ENCODE measurements around the gene AHNAK.
"Not testable (repeated sequence)": the region's sequence is repeated elsewhere in the genome, so short reads cannot be mapped to it uniquely, and the experiment has no call there.

Gene AHNAK

DNA sequence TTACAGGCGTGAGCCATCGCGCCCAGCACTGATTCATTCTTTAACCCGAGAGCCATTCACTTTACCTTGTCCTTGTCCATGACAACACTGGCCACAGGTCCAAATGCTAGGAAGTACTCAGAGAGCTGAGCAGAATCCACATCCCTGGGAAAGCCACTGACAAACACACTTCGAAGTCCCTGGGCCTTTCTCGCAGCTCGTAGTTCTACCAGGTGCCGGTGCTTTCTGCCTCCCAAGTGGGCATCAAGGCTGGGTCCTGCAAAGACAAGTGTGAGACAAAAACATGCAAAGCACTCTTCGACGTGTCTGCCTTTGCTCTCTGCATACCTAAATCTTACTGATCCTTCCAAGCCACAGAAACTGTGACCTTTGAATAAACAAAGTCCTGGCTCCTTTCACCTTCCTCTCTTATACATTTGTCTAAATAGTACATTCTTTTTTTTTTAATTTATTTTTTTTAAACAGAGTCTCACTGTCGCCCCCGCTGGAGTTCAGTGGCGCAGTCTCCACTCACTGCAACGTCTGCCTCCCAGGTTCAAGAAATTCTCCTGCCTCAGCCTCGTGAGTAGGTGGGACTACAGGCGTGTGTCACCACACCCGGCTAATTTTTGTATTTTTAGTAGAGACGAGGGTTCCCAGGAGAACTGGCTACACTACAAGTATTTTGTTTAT is 42.5 kb upstream of the AHNAK start:
- DNase-seq (ENCODE audit: low read depth), result no peak
- TF ChIP-seq, protein P1, sequence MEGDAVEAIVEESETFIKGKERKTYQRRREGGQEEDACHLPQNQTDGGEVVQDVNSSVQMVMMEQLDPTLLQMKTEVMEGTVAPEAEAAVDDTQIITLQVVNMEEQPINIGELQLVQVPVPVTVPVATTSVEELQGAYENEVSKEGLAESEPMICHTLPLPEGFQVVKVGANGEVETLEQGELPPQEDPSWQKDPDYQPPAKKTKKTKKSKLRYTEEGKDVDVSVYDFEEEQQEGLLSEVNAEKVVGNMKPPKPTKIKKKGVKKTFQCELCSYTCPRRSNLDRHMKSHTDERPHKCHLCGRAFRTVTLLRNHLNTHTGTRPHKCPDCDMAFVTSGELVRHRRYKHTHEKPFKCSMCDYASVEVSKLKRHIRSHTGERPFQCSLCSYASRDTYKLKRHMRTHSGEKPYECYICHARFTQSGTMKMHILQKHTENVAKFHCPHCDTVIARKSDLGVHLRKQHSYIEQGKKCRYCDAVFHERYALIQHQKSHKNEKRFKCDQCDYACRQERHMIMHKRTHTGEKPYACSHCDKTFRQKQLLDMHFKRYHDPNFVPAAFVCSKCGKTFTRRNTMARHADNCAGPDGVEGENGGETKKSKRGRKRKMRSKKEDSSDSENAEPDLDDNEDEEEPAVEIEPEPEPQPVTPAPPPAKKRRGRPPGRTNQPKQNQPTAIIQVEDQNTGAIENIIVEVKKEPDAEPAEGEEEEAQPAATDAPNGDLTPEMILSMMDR (IDR thresholded peaks at IDR 0.05; ENCODE audit: control insufficient read depth, extremely low read depth, insufficient read depth), result no peak

DNA sequence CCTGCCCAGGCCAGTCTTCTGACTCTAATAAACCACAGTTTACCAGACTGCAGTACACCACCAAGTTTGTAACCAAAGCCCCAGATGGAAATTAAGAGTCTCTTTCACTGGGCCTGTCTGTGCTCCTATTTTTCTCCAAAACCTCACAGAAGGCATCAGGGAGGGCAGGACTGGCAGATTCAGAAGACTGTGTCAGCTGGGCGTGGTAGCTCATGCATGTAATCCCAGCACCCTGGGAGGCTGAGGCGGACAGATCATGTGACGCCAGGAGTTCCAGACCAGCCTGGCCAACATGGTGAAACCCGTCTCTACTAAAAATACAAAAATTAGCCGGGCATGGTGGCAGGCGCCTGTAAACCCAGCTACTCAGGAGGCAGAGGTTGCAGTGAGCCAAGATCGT is 38.8 kb upstream of the AHNAK start:
- not testable (repeated sequence) for H3K4me3 ChIP-seq (ENCODE audit: low read depth, low read length); DNase-seq (ENCODE audit: low read depth)

More for the DNA sequence above, 42.5 kb upstream of the AHNAK start:
- no peak overlapping the region for H3K4me3 ChIP-seq (ENCODE audit: low read depth, low read length)

DNA sequence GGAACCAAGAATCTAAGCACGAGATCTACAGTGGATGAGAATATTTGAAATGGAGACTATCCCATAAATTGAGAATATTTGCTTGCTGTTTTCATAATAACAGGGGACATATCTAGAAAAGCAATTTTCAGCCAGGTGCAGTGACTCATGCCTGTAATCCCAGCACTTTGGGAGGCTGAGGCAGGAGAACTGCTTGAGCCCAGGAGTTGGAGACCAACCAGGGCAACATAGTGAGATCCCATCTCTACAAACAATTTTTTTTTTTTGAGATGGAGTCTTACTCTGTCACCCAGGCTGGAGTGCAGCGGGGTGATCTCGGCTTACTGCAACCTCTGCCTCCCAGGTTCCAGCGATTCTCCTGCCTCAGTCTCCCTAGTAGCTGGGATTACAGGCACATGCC is 35.1 kb upstream of the AHNAK start:
- H3K4me3 ChIP-seq (ENCODE audit: low read depth, low read length); DNase-seq (ENCODE audit: low read depth): not testable (repeated sequence)

DNA sequence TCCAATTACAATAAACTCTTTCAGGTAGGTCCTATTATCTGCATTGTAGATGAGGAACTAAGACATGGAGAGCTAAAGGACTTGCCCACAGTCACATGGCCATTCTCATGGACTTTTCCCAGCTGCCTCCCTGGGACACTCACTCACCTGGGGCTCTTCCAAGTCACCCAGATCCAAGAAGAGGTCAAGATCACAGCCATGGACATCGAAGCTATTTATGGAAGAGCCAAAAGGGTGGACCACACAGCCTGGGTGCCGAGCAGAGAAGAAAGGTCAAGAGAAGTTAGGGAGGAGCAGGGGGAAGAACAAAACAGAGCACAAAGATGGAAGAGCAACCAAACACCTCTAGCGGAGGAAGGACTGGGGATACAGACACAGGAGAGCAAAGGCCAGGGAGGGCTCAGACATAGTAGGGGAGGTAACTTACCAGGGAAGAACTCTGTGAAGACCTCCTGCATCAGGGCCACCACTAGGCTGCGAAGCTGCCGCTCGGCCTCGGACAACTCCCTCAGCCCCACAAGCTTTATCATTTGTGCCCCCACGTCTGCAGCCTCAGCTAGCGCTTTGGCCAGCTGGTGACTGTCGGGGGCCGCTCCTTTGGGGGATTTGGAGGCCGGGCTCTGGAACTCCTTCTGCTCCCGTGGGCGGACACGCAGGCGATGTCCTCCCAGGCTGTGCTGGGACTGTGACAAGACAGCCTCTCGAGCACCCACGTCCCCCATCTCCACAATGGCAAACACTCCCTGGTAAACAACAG is 34.5 kb upstream of the AHNAK start:
- DNase-seq (ENCODE audit: low read depth), result no peak
- TF ChIP-seq, protein P1 (IDR thresholded peaks at IDR 0.05; ENCODE audit: control insufficient read depth, extremely low read depth, insufficient read depth), result no peak
- no peak overlapping the region for H3K4me3 ChIP-seq (ENCODE audit: low read depth, low read length)

DNA sequence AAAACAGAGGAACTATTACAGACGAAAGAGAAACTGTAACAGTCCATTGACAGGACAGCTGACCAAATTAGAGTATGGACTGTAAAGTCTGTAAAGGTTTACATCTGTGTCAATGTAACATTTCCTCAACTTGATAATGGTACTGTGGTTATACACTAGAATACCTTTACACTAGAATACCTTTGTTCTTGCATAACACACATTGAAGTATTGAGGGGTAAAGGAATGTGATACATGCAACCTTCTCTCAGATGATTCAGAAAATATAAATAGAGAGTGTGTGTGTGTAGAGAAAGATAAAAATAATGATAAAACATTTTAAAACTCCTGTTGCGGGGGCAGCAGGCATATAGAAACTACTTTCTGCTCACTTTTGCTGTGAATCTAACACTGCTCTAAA is 32.6 kb upstream of the AHNAK start:
- TF ChIP-seq, protein P1 (IDR thresholded peaks at IDR 0.05; ENCODE audit: control insufficient read depth, extremely low read depth, insufficient read depth), result no peak
- DNase-seq (ENCODE audit: low read depth), result no peak
- H3K4me3 ChIP-seq (ENCODE audit: low read depth, low read length), result no peak overlapping the region

DNA sequence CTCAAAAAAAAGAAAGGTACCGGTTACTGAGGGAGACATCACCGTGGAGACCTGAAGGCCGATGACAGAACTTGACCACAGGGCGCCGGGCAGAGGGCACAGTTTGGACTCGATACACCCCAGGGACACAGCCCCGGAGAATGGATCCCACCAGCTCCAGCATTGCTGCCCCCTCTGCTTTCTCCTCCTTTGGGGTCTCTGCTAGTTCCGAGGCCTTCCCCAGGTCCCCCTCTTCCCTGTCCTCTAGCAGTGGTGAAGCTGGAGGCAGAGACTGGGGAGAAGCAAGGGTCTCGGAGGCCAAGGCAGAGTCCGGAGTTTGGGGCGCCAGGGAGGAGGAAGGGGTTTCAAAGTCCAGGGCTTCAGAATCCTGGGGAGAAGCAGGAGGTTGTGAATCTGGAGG is 31.9 kb upstream of the AHNAK start:
- no peak overlapping the region for H3K4me3 ChIP-seq (ENCODE audit: low read depth, low read length)
- TF ChIP-seq, protein P1 (IDR thresholded peaks at IDR 0.05; ENCODE audit: control insufficient read depth, extremely low read depth, insufficient read depth), result no peak
- DNase-seq (ENCODE audit: low read depth), result no peak

DNA sequence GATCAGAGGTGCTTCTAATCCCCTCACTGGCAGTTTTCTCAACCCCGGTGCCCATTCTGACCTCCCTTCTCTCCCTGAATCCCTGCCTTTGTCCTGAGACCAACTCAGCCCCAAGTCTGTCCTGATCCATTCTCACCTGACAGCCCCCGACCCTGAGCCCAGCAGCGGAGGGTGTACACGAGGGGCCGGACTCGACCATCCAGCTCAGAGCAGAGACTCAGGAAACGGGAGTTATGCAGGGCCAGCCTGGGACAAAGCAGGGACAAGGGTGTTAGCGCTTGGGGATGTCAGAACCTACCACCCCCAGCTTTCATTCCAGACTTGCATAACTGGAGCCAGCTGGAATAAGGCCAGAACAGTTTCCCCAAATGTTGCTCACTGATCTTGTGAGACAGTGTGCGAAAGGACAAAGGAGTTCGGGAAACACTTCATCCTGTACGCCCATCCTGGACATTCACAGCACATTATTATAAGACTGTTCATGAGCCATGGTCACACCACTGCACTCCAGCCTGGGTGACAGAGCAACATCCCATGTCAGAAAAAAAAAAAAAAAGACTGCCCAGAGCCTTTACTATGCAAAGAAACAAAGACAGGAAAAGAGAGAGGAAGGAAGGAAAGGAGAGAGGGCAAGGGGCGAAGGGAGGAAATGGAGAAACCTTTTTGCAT is 30.6 kb upstream of the AHNAK start:
- TF ChIP-seq, protein P1 (IDR thresholded peaks at IDR 0.05; ENCODE audit: control insufficient read depth, extremely low read depth, insufficient read depth), result no peak
- H3K4me3 ChIP-seq (ENCODE audit: low read depth, low read length), result no peak overlapping the region
- no peak for DNase-seq (ENCODE audit: low read depth)

All from LNCaP clone FGC (cell line).